Ureter (tissue), 1 donor: ENCODE data around the gene KLHL22. TPM values are rescaled to one million over a fixed set of nuclear protein-coding genes. Genes with fewer than 3 reads are reported as not detected.
A peak's percentile ranks its signal among the peaks of the same experiment; 100 is the strongest.
"Not testable (repeated sequence)": the region's sequence is repeated elsewhere in the genome, so short reads cannot be mapped to it uniquely, and the experiment has no call there.

Experiments
- DNase-seq: peaks from one replicate; pipeline ENCODE4 v3.0.0-alpha.2; 2020; ENCODE audit warnings: low spot score
- total RNA-seq: library from RNA; stranded (reverse); gene quantifications from one replicate; pipeline ENCODE4 v1.2.4, GENCODE V29; 2023
- donor health status: DM: yes; HTN: yes; CAD: no.

KLHL22 gene, protein sequence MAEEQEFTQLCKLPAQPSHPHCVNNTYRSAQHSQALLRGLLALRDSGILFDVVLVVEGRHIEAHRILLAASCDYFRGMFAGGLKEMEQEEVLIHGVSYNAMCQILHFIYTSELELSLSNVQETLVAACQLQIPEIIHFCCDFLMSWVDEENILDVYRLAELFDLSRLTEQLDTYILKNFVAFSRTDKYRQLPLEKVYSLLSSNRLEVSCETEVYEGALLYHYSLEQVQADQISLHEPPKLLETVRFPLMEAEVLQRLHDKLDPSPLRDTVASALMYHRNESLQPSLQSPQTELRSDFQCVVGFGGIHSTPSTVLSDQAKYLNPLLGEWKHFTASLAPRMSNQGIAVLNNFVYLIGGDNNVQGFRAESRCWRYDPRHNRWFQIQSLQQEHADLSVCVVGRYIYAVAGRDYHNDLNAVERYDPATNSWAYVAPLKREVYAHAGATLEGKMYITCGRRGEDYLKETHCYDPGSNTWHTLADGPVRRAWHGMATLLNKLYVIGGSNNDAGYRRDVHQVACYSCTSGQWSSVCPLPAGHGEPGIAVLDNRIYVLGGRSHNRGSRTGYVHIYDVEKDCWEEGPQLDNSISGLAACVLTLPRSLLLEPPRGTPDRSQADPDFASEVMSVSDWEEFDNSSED
- 26.2 TPM for total RNA-seq

DNA sequence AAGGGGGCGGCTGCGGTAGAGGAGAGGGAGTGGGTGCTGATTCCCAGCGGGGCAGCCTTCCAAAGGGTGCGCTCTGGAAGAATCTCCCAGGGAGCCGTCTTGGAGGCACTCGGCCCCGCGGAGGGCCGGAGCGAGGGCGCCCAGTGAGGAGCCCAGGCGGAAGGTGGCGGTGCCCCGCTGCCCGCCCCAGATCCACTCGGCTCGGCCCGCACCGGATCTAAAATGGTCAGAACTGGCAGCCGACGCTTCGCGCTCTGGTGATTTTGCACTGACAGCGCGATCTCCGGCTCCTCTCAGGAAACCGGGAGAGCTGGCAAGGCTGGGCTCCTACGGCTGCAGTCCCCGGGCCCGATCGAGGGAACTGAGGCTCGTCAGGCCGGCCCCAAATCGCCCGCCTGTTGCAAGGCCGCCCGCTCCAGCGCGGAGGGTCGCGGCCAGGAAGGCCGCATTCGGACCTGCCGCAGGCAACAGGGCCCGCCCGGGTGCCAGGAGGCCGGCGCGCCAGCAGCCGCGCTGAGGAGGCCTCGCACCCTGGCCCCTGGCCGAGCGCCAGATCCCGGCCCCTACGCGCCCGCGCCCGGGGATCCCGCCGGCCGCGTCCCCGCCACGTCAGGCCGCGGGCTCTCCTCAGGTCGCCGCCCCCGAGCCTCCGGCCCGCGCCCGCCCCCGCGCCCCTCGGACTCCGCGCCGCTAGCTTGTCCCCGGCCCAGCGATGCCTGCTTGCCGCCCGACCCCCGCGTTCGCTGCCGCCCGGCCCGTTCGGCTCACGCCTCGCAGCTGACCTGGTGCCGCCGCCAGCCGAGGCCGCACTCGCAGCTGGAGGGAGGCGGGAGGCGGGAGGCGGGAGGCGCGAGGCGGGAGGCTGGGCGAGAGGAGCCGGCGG, at the start of gene KLHL22:
KLHL22 (minus strand) TSS at position 818 of the 883 bp plus-strand sequence. CDS start 6,584 bp downstream, outside the sequence.
- DNase-seq, result peak; percentile 45

DNA sequence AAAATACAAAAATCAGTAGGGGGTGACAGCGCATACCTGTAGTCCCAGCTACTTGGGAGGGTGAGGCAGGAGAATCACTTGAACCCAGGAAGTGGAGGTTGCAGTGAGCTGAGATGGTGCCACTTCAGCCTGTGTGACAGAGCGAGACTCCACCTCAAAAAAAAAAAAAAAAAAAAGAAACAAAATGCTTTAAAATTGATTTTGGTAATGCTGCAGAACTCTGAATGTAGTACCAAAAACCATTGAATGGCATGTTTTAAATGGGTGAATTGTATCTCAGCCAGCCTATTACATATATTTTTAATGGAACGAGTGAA, 49.7 kb upstream of the KLHL22 start:
- not testable (repeated sequence) for DNase-seq

DNA sequence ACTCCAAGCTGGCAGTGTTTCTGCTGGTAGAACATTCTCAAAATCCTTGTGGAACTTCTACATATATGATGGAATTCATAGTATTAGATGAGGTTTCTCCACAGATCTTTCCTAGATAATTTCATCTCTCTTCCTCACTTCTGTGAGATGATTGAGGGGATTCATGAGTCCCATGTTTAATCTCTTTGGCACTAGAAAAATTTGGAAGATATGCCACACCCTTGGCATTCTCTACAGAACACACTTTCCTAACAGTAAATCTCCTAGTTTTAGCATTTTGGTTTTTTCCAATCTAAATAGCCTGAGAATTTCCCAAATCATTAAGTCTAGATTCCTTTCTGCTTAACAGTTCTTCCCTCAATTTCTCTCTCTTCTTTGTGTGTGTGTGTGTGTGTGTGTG, 47.1 kb upstream of the KLHL22 start:
- no peak for DNase-seq

DNA sequence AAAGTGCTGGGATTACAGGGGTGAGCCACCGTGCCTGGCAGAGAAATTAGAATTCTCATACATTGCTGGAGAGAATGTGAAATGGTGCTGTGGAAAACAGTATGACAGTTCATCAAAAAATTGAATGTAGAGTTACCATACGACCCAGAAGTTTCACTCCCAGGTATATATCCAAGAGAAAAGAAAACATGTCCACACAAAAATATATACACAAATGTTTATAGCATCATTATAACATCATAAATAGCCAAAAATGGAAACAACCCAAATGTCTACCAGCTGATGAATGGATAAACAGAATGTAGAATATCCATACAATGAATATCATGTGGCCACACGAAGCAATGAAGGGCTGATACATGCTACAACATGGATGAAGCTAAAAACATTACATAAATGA, 46.5 kb upstream of the KLHL22 start:
- no peak for DNase-seq

DNA sequence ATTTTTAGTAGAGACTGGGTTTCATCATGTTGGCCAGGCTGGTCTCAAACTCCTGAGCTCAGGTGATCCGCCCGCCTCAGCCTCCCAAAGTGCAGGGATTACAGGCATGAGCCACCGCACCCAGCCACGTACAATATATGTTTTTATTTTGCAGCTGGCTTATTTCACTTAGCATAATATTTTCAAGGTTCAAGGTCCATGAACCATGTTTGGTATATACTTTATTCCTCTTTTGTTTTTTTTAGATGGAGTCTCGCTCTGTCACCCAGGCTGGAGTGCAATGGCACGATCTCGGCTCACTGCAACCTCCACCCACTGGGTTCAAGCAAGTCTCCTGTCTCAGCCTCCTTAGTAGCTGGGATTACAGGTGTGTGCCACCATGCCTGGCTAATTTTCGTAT, 43.3 kb upstream of the KLHL22 start:
- DNase-seq, result not testable (repeated sequence)

DNA sequence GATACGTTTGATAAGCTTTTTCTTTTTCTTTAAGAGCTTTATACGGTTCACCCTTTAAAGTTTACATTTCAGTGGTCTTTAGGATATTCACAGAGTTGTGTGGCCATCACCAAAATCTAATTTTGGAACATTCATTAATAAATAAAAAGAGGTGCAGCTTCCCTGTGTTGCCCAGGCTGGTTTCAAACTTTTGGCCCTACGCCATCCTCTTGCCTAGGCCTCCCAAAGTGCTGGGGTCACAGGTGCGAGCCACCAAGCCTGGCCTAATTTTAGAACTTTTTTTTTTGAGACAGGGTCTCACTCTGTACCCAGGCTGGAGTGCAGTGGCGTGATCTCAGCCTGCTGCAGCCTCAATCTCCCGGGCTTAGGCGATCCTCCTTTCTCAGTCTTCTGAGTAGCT, 42.4 kb upstream of the KLHL22 start:
- DNase-seq, result no peak

DNA sequence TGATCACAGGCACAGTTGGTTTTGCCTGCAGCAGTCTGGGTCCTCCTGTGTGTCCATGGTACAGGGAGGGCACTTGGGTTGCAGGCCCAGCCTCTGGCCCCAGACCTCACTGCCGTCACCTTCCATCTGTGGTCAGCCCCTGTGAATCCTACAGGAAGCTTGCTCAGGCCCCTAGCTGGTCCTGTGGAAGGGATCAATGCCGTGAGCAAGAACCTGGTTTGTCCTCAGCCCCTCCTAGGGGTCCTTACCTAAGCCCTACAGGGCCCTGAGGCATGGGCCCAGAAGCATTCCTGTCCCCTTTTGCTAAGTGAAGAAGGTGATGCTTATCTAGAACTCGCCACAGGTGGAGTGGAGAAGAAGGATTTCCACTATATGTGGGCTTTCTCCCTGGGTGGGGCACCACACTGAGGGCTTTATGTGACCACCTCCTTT, 41.7 kb upstream of the KLHL22 start:
- DNase-seq, result no peak

DNA sequence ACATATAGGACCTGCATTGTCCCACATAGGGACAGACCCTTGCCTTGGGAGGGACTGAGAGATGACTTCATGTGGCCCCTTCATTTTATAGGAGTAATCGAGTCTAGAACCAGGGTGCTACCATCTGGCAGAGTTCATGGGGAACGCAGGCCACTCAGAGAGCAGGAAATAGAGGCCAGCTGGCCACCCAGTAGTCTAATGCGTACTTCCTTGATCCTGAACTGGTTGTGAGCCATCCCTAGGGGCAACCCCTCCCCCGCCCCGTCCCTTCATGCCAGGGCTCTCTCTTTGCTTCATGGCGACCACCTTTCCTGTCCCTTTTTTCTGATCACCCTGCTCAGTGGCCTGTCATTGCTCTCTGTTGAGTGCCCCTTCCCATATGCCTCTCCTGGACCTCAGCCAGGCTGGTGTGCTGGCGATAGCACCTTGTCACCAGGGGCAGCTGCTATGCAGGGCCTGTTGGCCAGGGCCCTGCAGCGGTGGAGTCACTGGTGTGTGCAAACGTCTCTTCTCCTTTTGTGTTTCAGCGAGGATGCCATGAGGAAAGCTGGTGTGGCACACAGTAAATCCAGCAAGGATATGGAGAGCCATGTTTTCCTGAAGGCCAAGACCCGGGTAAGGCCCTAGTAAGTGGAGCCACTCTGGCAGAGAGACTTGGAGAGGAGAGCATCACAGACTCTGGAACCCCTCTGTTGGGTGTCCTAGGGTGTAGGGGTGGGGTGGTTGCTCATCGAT, 41.2 kb upstream of the KLHL22 start:
- no peak for DNase-seq

DNA sequence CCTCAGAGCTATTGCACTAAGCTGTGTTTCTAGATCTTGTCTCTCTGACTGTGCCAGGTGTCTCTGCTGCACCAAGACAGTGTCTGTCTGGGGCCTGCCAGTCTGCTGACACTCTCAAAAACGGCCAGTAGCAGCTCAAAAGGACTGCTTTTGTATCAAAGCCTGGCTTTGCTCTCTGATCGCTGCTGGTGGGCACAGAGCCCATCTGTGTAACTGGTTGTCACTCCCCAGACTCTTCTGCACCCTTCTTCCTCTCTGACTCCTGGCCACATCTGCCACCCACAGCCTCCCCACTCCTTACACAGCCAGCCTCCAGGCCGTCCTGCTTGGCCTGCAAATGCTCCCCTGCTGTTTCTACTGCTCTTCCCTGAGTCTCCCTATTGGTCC, 38.3 kb upstream of the KLHL22 start:
- no peak for DNase-seq

DNA sequence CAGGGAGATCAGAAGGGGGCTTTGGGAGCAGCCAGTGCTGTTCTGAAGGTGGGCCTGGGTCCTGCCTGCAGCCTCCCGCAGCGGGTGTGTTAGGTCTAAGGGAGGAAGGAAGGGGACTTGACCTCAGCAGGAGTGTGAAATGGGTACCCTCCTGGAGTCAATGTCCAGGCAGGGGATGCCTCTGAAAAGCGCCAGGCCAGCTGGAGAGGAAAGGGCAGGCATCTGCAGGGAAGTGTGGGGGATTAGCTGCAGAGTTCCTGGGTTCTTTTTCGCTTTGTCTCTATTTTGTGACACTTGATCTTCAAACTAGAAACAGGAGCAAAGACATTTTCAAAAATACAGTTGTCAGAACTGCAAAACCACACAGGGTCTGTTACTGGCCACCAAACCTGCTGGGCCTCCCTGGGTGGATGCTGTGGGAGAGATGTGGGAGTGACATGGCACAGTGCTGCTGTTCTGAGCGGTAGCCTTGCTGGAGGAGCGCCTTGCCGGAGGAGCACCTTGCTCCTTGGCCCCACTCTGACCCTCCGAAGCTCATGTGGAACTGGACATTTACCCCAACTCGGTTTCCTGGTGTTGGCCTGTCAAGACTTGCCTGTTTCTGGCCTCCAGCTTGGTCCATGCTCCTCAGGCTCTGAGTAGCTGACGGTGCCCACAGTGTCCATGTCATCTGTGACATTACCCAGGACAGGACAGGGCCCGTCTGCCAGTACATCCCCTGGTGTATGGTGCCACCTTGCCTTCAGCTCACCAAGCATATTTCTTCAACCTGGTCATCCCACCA, 37.7 kb upstream of the KLHL22 start:
- no peak for DNase-seq

DNA sequence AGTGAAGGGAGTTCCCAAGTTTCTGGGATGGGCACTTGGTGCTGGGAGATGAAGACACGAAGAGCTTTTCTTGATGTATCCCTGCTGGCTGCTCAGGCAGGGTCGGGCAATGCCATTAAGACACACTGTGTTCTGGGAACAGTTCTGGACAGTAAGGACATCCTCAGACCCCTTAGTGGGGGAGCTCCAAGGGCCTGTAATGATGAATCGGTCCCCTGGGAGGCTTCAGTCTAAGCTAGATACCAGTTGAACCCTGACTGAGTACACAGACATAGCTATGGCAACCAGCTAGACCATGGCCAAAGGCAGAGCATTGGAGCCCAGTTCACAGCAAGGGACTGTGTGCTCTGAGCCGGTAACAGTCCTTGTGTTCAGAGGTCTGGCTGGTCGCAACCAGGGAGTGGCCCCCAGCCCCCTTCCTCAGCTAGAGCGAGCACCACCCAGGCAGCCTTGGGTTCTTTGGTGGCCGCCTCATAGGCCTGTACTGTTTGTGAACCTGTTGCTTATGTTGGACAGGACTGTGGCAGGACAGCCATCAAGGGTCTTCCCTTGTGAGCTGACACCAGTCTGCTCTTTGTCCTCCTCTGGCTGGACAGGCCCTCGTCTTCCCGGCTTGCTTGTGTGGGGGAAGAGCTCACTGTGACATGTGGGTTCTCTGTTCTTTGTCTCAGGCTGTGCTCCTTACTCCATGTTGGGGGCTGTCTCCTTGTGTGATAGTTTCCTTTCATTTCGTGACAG, 36.8 kb upstream of the KLHL22 start:
- no peak for DNase-seq

DNA sequence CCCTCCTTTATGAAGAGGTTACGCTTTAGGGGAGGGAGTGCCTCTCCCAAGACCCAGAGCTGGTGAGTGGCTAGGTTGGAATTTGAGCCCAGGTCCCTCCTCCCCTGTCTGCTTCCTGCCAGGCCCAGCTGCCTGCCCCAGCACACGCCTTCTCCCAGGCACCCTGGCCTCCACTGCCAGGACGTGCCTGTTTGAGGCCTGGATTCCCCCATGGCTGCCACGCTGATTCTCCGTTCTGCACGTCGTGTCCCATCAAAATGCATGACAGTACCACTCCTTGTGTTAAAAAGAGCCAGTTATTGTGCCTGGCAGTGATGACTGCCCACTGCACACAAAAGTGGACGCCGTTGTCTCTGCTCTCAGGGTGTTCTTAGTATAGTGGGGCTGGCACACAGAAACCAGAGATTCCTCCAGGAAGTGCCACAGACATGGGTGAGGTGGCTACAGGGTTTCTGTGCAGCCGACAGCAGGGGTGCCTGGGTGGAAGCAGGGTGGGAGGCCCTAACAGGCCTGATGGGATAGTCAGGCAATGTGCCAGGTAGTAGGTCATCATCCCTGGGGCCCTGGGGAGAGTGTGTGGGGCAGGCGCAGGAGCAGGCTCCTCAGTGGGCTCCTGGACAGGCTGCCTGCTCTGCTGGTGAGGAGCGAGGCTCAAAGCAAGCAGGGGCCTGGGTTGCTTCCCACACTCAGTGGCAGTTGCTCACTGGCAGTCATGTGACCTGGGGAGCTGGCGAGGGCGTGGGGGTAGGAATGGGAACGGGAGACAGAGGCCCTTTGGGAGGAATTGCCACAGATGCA, 36.0 kb upstream of the KLHL22 start:
- peak; percentile 78 for DNase-seq

DNA sequence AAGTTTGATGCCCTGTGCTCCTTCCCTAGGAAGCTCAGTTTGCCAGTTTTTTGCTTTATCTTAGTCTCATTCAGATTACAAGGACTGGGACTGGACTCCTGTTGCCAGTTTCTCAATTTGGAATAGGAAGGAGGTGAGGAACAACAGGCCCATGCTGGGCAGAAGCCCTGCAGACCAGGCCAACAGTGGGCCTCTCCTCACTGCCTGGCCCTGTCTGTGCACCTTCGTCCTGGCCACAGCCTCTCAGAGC, 35.5 kb upstream of the KLHL22 start:
- no peak for DNase-seq

DNA sequence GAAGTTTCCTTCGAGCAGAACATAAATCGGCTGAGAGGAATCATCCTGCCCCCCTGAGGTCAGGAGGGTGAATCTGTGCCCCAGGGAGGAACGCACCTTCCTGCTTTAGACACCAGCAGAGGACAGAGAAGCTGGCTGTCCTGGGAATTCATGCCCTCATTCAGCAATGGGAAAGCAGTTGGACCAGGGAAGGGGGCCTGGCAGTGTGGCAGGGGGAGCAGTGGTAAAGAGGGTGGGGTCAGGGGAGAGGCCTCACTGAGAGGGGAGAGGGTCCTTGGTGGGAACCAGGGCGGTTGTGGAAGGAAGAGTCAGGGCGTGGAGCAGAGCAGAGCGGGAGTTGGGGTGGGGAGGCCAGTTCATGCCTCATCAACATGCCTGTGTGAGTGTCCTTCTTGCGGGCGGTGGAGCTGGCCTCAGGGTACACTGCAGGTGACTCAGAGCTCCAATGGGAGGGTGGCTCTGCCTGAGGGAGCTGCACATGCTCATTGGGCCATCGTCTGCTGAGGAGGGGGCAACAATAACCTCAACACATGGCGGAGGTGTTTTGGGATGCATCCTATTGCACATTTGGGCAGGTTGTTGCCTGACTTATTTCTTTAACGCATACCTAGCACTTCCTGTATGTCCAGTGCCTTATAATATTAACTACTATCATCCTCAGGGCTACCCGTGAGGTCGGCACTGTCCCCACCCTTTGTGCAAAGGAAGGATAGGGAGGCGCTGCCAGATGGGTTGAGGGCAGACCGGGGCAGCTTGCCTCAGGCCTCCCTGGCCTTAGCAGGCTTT, 35.0 kb upstream of the KLHL22 start:
- no peak for DNase-seq

DNA sequence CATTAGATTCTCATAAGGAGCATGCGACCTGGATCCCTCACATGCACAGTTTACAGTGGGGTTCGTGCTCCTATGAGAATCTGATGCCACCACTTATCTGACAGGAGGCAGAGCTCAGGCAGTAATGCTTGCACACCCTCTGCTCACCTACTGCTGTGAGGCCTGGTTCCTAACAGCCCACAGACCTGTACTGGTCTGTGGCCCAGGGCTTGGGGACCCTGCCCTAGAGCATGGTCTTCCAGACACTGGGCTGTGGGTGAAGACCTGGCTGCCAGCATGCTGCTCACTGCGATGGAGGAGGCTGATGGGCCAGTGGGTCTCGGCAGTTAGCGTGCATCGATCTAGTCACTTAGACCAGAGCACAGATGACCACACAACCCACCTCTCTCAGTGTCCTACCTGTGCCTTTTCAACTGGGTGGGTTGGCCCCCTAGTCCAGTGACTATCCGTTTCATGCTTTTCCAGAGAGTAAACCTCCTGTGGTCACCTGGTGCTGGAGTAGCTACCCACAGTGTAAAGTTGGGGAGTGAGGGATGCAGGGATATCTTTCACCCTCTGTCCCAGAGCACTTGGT, 32.9 kb upstream of the KLHL22 start:
- DNase-seq, result no peak

DNA sequence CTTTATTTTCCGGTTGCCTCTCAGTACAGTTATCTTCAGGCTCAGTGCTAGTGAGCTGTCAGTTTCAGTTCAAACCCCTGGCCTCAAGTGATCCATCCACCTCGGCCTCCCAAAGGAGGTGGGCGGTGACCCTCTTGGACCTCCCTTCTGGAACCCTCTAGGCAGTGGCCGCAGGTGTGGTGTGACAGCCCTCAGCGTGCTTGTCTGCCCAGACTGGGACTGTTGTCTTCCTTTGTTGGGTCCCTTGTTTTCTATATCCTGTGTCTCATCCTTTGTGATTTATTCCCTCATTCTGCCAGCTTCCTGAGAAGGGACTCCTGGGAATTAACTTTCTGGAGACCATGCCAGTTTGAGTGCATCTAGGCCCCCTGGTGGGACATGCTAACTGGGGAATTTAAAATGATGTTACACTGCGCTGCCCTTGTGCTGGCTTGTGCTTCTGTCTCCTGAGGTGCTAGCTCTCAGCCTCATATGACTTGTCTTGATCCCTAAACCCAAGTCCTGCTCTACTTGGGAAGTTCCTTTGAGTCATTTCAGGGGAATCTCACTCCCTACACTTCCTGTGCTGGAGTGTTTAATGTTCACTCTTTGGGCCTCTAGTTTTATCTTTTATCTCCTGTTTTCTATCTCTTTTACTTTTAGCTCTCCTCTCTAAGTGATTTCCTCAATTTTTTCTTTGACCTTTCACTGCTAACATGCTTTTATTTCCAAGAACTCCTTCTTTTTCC, 31.2 kb upstream of the KLHL22 start:
- no peak for DNase-seq

DNA sequence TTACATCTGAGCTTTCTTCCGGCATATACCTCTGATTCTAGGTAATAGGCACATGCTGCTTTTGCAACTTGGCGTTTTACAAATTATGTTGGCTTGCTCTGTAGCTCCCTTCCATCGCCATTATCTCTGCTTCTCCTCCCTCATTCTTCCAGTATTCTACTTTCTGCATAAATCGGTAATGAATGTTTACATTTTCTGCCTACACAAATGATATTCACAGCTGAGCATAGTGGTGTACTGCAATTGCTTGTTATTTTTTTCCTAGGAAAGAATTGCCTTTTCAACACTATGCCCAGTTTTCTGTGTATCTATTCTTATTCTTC, 30.7 kb upstream of the KLHL22 start:
- no peak for DNase-seq

DNA sequence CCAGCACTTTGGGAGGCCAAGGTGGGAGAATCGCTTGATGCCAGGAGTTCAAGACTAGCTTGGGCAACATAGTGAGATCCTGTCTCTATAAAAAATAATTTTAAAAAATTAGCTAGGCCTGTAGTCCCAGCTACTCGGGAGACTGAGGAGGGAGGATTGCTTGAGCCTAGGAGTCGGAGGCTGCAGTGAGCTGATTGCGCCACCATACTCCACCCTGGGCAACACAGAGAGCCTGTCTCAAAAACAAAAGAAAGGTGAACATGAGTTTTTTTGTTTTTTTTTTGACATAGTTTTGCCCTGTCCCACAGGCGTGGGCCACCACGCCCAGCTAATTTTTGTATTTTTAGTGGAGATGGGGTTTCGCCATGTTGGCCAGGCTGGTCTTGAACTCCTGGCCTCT, 29.5 kb upstream of the KLHL22 start:
- no peak for DNase-seq
